ENCODE measurements around the gene PARP16.
"Not testable (repeated sequence)": the region's sequence is repeated elsewhere in the genome, so short reads cannot be mapped to it uniquely, and the experiment has no call there.

The PARP16 gene

DNA sequence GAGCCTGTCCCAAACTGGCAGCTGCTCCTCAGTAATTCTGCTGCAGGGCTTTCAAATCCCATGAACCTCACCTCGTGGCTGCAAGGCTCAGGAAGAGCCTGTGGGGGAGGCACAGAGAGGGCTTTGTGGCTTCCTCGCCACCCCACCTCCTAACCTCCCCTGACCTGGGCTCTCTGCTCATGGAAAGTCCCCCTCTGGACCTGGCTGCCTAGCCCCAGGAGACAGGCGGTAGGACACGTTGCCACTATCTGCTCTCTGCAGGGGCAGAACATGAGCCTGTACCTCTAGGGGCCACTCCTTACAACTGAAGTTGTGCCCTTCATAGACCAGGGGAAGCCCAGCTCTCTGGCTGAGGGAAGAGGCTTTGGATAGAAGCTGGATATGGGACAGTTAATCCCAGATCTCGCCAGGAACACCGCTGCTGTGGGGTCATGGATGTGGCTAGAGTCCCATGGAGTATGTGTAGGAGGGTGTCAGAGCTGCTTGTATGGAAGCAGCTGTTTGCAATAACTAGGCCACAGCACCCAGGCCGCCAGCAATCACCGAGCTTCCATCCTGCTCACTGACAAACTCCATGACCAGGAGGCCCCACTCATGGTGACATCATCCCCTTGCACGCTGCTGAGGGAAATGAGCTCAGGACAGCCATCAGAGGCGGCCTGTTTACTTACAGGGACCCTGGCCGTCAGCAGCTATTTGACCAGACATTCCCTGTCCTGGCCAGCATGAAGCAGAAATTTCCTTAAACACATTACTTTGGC is 41.4 kb downstream of the PARP16 start:
- Histone ChIP-seq H4K20me1 (ENCODE audit: insufficient read depth, low read length) (no peaks in the 10 kb centered on the region), H3K4me3 (ENCODE audit: low read depth, low read length, poor library complexity, severe bottlenecking) (no peak overlapping the region), H3K4me2 (ENCODE audit: low read length) (no peak overlapping the region), H2AFZ (ENCODE audit: low read length) (no peak overlapping the region), H3K9ac (ENCODE audit: low read length) (no peak overlapping the region), H3K9me2 (ENCODE audit: low read depth, low read length) (no peaks in the 10 kb centered on the region), H3K27ac (ENCODE audit: low read depth, low read length, poor library complexity, severe bottlenecking) (no peak overlapping the region), H3K79me2 (ENCODE audit: insufficient read depth, low read length) (no peaks in the 10 kb centered on the region), H3K9me3 (ENCODE audit: low read length) (no peaks in the 10 kb centered on the region), H3K36me3 (ENCODE audit: insufficient read depth, low read length) (no peaks in the 10 kb centered on the region), H3F3A (ENCODE audit: insufficient read depth, low read length) (no peaks in the 10 kb centered on the region), H3K4me1 (ENCODE audit: insufficient read depth, low read length, severe bottlenecking) (peaks cover 3% of the 10 kb centered on the region), H3K27me3 (ENCODE audit: insufficient read depth, low read length) (no peaks in the 10 kb centered on the region)
- no peak for TF ChIP-seq EZH2 (IDR thresholded peaks at IDR 0.05; ENCODE audit: borderline replicate concordance, low read length)
- TF ChIP-seq, protein P1, sequence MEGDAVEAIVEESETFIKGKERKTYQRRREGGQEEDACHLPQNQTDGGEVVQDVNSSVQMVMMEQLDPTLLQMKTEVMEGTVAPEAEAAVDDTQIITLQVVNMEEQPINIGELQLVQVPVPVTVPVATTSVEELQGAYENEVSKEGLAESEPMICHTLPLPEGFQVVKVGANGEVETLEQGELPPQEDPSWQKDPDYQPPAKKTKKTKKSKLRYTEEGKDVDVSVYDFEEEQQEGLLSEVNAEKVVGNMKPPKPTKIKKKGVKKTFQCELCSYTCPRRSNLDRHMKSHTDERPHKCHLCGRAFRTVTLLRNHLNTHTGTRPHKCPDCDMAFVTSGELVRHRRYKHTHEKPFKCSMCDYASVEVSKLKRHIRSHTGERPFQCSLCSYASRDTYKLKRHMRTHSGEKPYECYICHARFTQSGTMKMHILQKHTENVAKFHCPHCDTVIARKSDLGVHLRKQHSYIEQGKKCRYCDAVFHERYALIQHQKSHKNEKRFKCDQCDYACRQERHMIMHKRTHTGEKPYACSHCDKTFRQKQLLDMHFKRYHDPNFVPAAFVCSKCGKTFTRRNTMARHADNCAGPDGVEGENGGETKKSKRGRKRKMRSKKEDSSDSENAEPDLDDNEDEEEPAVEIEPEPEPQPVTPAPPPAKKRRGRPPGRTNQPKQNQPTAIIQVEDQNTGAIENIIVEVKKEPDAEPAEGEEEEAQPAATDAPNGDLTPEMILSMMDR (IDR thresholded peaks at IDR 0.05; ENCODE audit: low read length) = no peak

DNA sequence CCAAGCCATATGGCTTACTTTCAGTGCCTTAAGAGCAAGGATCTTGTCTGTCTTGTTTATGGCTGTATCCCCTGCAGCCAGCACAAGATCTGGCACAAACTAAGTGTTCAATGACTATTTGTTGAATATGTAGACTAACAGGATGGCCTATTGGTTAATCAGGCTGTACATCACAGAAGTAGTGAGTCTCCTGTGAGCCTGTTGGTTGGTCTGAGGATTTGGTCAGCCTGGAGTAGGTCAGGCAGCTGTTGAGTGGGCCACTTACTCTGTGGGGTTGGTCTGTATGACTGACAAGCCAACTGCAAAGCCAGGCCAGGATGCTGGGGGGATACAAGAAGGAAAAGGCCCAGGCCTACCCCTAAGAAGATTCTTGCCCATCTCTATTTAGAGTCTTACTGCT is 42.0 kb downstream of the PARP16 start:
- TF ChIP-seq, protein P1 (IDR thresholded peaks at IDR 0.05; ENCODE audit: low read length) = no peak
- no peak for TF ChIP-seq EZH2 (IDR thresholded peaks at IDR 0.05; ENCODE audit: borderline replicate concordance, low read length)
- no peaks in the 10 kb centered on the region for H3F3A ChIP-seq (ENCODE audit: insufficient read depth, low read length)
- H3K79me2 ChIP-seq (ENCODE audit: insufficient read depth, low read length) = no peaks in the 10 kb centered on the region
- no peaks in the 10 kb centered on the region for H4K20me1 ChIP-seq (ENCODE audit: insufficient read depth, low read length)
- H3K27ac ChIP-seq (ENCODE audit: low read depth, low read length, poor library complexity, severe bottlenecking) = no peak overlapping the region
- H3K36me3 ChIP-seq (ENCODE audit: insufficient read depth, low read length) = no peaks in the 10 kb centered on the region
- no peaks in the 10 kb centered on the region for H3K9me2 ChIP-seq (ENCODE audit: low read depth, low read length)
- H3K4me3 ChIP-seq (ENCODE audit: low read depth, low read length, poor library complexity, severe bottlenecking) = no peak overlapping the region
- no peak overlapping the region for H3K9ac ChIP-seq (ENCODE audit: low read length)
- no peak overlapping the region for H2AFZ ChIP-seq (ENCODE audit: low read length)
- peaks cover 8% of the 10 kb centered on the region for H3K4me1 ChIP-seq (ENCODE audit: insufficient read depth, low read length, severe bottlenecking)
- no peaks in the 10 kb centered on the region for H3K9me3 ChIP-seq (ENCODE audit: low read length)
- H3K4me2 ChIP-seq (ENCODE audit: low read length) = no peak overlapping the region
- H3K27me3 ChIP-seq (ENCODE audit: insufficient read depth, low read length) = no peaks in the 10 kb centered on the region

DNA sequence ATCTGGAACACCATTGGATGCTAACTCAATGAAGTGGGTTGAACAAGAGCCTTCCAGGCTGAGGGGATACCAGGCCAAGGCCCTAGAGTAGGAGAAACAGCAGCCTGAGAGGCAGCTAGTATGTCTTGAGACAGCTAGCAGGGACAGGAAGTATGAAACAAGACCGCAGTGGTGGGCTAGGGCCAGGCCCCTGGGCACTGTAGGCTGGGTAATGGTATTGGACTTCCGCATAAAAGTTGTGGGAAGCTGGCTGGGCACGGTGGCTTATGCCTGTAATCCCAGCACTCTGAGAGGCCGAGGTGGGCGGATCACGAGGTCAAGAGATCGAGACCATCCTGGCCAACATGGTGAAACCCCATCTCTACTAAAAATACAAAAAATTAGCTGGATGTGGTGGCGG is 50.2 kb downstream of the PARP16 start:
- not testable (repeated sequence) for H3K27me3 ChIP-seq (ENCODE audit: insufficient read depth, low read length); H3K36me3 ChIP-seq (ENCODE audit: insufficient read depth, low read length); H3K79me2 ChIP-seq (ENCODE audit: insufficient read depth, low read length); H3K4me2 ChIP-seq (ENCODE audit: low read length); H3K9ac ChIP-seq (ENCODE audit: low read length); H3K9me3 ChIP-seq (ENCODE audit: low read length); H2AFZ ChIP-seq (ENCODE audit: low read length); H3K4me3 ChIP-seq (ENCODE audit: low read depth, low read length, poor library complexity, severe bottlenecking); H4K20me1 ChIP-seq (ENCODE audit: insufficient read depth, low read length); H3F3A ChIP-seq (ENCODE audit: insufficient read depth, low read length); H3K4me1 ChIP-seq (ENCODE audit: insufficient read depth, low read length, severe bottlenecking); H3K27ac ChIP-seq (ENCODE audit: low read depth, low read length, poor library complexity, severe bottlenecking); H3K9me2 ChIP-seq (ENCODE audit: low read depth, low read length)

DNA sequence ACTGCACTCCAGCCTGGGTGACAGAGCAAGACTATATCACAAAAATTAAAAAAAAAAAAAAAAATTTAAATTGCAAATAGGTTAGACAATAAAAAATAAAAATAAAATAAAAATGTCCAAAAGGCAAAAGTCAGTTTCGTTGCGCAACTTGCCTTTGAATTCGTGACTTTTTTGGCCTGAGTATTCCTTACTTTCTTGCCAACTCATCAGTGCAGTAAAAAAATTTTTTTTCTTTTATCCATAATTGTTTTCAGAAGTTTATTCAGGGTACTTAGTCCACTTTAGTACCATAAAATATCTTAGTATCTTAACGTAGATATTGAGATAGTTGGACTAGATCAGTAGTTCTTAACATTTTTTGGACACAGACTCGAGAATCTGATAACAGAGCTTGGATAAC is 53.0 kb downstream of the PARP16 start:
- Histone ChIP-seq H3K4me2 (ENCODE audit: low read length) (no peak overlapping the region), H3K4me1 (ENCODE audit: insufficient read depth, low read length, severe bottlenecking) (no peaks in the 10 kb centered on the region), H3K4me3 (ENCODE audit: low read depth, low read length, poor library complexity, severe bottlenecking) (no peak overlapping the region), H3K9ac (ENCODE audit: low read length) (no peak overlapping the region), H3K27me3 (ENCODE audit: insufficient read depth, low read length) (no peaks in the 10 kb centered on the region; the same call in 1 of the 2 replicates), H3K9me3 (ENCODE audit: low read length) (no peaks in the 10 kb centered on the region), H3K79me2 (ENCODE audit: insufficient read depth, low read length) (no peaks in the 10 kb centered on the region), H4K20me1 (ENCODE audit: insufficient read depth, low read length) (no peaks in the 10 kb centered on the region), H2AFZ (ENCODE audit: low read length) (no peak overlapping the region), H3K27ac (ENCODE audit: low read depth, low read length, poor library complexity, severe bottlenecking) (no peak overlapping the region), H3F3A (ENCODE audit: insufficient read depth, low read length) (no peaks in the 10 kb centered on the region), H3K9me2 (ENCODE audit: low read depth, low read length) (no peaks in the 10 kb centered on the region), H3K36me3 (ENCODE audit: insufficient read depth, low read length) (no peaks in the 10 kb centered on the region)
- TF ChIP-seq, protein P1 (IDR thresholded peaks at IDR 0.05; ENCODE audit: low read length) = no peak
- TF ChIP-seq EZH2 (IDR thresholded peaks at IDR 0.05; ENCODE audit: borderline replicate concordance, low read length) = no peak
